HEK293T (cell line): ENCODE results near the gene KIDINS220.

Experiments used
- BHLHE40 ChIP-seq: fragments of 450-650 bp; IDR thresholded peaks from 2 replicates; pipeline ENCODE4 v1.6.1; 2016; ENCODE audit warnings: mild to moderate bottlenecking, moderate library complexity, borderline replicate concordance
- CTBP1 ChIP-seq: fragments of 450-650 bp; IDR thresholded peaks from 2 replicates; pipeline ENCODE4 v1.6.1; 2016; ENCODE audit warnings: borderline replicate concordance
- ELF4 ChIP-seq: fragments of 450-650 bp; IDR thresholded peaks from 2 replicates; pipeline ENCODE4 v1.6.1; 2017; ENCODE audit warnings: antibody characterized with exemption
- FOXK2 ChIP-seq: fragments of 450-650 bp; IDR thresholded peaks from 2 replicates; pipeline ENCODE4 v1.6.1; 2016; ENCODE audit warnings: mild to moderate bottlenecking
- FOXM1 ChIP-seq: fragments of 450-650 bp; IDR thresholded peaks from 2 replicates; pipeline ENCODE4 v1.6.1; 2017; ENCODE audit warnings: mild to moderate bottlenecking, borderline replicate concordance
- HDGF ChIP-seq: fragments of 450-650 bp; IDR thresholded peaks from 2 replicates; pipeline ENCODE4 v1.6.1; 2017; ENCODE audit warnings: antibody characterized with exemption, borderline replicate concordance
- NFRKB ChIP-seq: fragments of 450-650 bp; IDR thresholded peaks from 2 replicates; pipeline ENCODE4 v1.6.1; 2016; ENCODE audit warnings: mild to moderate bottlenecking, moderate library complexity
- ZNF384 ChIP-seq: fragments of 450-650 bp; IDR thresholded peaks from 2 replicates; pipeline ENCODE4 v1.6.1; 2016

- no peak for TF ChIP-seq FOXK2
- TF ChIP-seq FOXM1 = no peak
- no peak for TF ChIP-seq ELF4
- peak; percentile 18; the same call in 1 of the 2 replicates for TF ChIP-seq CTBP1
- no peak for TF ChIP-seq HDGF
- TF ChIP-seq NFRKB = no peak
- TF ChIP-seq BHLHE40 = no peak
- no peak for TF ChIP-seq ZNF384
These were observed 152.3 kb downstream of the KIDINS220 start for GRCh38 chr2:8684878-8685696.
